Choroid plexus epithelial cell (primary cell): ENCODE results near the gene SNTB2.
A peak's percentile ranks its signal among the peaks of the same experiment; 100 is the strongest.

Source experiments
- DNase-seq: peaks from one replicate; pipeline ENCODE4 v3.0.0-alpha.2; 2010; ENCODE audit warnings: low read depth
- H3K4me3 ChIP-seq: 2 replicates; pipeline ENCODE4 v1.5.1; 2011; ENCODE audit warnings: low read depth, mild to moderate bottlenecking, control low read depth, low read length, moderate library complexity
- TF ChIP-seq, protein P1 (sequence below): conservative IDR thresholded peaks from 2 replicates; pipeline ENCODE4 v1.5.1; 2011; ENCODE audit warnings: low read depth, mild to moderate bottlenecking, control low read depth, inconsistent platforms, low read length, moderate library complexity

Gene SNTB2

GRCh38 chr16:69338557-69339288 lies 151.8 kb downstream of the SNTB2 start:
- TF ChIP-seq, protein P1, sequence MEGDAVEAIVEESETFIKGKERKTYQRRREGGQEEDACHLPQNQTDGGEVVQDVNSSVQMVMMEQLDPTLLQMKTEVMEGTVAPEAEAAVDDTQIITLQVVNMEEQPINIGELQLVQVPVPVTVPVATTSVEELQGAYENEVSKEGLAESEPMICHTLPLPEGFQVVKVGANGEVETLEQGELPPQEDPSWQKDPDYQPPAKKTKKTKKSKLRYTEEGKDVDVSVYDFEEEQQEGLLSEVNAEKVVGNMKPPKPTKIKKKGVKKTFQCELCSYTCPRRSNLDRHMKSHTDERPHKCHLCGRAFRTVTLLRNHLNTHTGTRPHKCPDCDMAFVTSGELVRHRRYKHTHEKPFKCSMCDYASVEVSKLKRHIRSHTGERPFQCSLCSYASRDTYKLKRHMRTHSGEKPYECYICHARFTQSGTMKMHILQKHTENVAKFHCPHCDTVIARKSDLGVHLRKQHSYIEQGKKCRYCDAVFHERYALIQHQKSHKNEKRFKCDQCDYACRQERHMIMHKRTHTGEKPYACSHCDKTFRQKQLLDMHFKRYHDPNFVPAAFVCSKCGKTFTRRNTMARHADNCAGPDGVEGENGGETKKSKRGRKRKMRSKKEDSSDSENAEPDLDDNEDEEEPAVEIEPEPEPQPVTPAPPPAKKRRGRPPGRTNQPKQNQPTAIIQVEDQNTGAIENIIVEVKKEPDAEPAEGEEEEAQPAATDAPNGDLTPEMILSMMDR: no peak

DNA sequence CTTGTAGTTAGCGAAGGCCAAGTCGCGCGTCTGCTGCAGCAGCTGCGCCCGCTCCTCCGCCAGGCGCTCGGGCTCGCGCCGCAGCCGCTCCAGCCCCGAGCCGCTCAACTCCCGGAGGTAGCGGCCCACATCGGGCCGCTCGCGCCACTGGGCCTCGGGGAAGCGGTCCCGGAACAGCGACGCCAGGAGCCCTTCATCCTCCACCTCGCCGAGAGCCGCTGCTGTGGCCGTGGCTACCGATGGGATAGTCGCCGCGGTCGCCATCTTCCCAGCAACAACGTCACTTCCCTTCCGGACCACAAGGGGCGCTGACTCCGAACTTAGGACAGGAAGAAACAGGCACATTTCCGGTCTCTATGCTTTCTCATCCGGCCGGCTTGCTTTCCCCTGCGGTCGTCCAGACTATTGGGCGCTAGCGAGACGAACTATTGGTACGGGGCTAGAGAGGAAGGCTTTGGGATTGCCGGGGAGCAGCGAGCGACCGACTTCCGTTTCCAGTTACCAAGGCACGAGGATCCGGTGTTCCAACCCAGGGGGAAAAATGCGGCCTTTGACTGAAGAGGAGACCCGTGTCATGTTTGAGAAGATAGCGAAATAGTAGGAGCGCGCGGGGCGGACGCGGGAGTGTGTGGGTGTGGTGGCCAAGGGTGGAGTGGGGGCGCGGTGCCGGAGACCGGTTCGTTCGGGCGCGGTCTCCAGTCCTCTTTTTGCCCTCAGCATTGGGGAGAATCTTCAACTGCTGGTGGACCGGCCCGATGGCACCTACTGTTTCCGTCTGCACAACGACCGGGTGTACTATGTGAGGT lies 152.5 kb downstream of the SNTB2 start, which contains the start of the genes COG8 and NIP7:
Gene COG8 (minus strand): TSS at position 276 of the 806 bp plus-strand sequence. CDS start 12 bp downstream, at position 264.
Gene NIP7 (plus strand): TSS at position 484 of the 806 bp plus-strand sequence. CDS start 58 bp downstream, at position 542.
- peak within 1 kb of the TSS; percentile 95 for H3K4me3 ChIP-seq
- DNase-seq: peak; percentile 99
- TF ChIP-seq, protein P1: peak; percentile 81

More at GRCh38 chr16:69338557-69339288, 151.8 kb downstream of the SNTB2 start:
- DNase-seq: no peak
- H3K4me3 ChIP-seq: peak overlapping the region; percentile 95

- H3K4me3 ChIP-seq: peak overlapping the region; percentile 95
- peak; percentile 42 for DNase-seq
- TF ChIP-seq, protein P1: no peak
Measured at GRCh38 chr16:69340095-69340644, 153.2 kb downstream of the SNTB2 start.

- no peak for DNase-seq
- TF ChIP-seq, protein P1: no peak
- H3K4me3 ChIP-seq: no peak overlapping the region
Measured at GRCh38 chr16:69344171-69344570, 157.2 kb downstream of the SNTB2 start.

DNA sequence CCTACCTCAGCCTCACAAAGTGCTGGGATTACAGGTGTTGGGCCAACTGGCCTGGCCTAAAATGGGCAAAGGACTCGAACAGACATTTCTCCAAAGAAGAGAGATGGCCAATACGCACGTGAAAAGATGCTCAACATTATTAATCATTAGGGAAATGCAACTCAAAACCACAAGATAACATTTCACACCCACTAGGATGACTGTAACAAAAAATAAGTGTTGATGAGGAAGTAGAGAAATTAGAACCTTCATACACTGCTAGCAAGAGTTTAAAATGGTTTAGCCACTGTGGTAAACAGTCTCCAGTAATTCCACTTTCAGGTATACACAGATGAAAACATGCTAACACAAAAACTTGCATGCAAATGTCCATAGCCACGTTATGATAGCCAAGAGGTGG lies 159.0 kb downstream of the SNTB2 start:
- no peak overlapping the region for H3K4me3 ChIP-seq
- TF ChIP-seq, protein P1: no peak
- no peak for DNase-seq

- no peak for DNase-seq
- no peak overlapping the region for H3K4me3 ChIP-seq
- TF ChIP-seq, protein P1: no peak
Measured at GRCh38 chr16:69346683-69347082, 159.7 kb downstream of the SNTB2 start.
